H9 (cell line): Measurements from ENCODE around the gene CCDC85B. TPM values are rescaled to one million over a fixed set of nuclear protein-coding genes. Genes with fewer than 3 reads are reported as not detected.

Source experiments
- DNase-seq: peaks from one replicate; pipeline ENCODE4 v3.0.0-alpha.2; 2017
- H2AFZ ChIP-seq: one replicate; pipeline ENCODE4 v1.6.1; 2013; ENCODE audit warnings: mild to moderate bottlenecking, low read length, control low read depth, moderate library complexity
- H2AK5ac ChIP-seq: 2 replicates; pipeline ENCODE4 v1.6.1; 2013; ENCODE audit warnings: low read length, control low read depth, mixed read lengths; ENCODE audit not compliant: insufficient read length
- H2BK120ac ChIP-seq: one replicate; pipeline ENCODE4 v1.6.1; 2013; ENCODE audit warnings: low read depth, mild to moderate bottlenecking, low read length, control low read depth, inconsistent platforms; ENCODE audit not compliant: poor library complexity, severe bottlenecking
- H2BK12ac ChIP-seq: 2 replicates; pipeline ENCODE4 v1.6.1; 2013; ENCODE audit warnings: low read length, control low read depth, mixed read lengths, low read depth; ENCODE audit not compliant: insufficient read length
- H2BK15ac ChIP-seq: 2 replicates; pipeline ENCODE4 v1.6.1; 2013; ENCODE audit warnings: low read depth, low read length, control low read depth
- H2BK20ac ChIP-seq: one replicate; pipeline ENCODE4 v1.6.1; 2013; ENCODE audit warnings: low read depth, mild to moderate bottlenecking, low read length, control low read depth, inconsistent platforms; ENCODE audit not compliant: poor library complexity, severe bottlenecking
- H2BK5ac ChIP-seq: 2 replicates; pipeline ENCODE4 v1.6.1; 2013; ENCODE audit warnings: low read length, control low read depth, mixed read lengths; ENCODE audit not compliant: insufficient read length
- H3K14ac ChIP-seq: 2 replicates; pipeline ENCODE4 v1.6.1; 2013; ENCODE audit warnings: low read length, control low read depth; ENCODE audit not compliant: insufficient read depth
- H3K18ac ChIP-seq: 2 replicates; pipeline ENCODE4 v1.6.1; 2013; ENCODE audit warnings: low read depth, mild to moderate bottlenecking, mixed read lengths, low read length, control low read depth; ENCODE audit not compliant: insufficient read length
- H3K23ac ChIP-seq: 2 replicates; pipeline ENCODE4 v1.6.1; 2013; ENCODE audit warnings: low read length, control low read depth, mixed read lengths, low read depth; ENCODE audit not compliant: insufficient read length
- H3K23me2 ChIP-seq: 2 replicates; pipeline ENCODE4 v1.6.1; 2013; ENCODE audit warnings: low read depth, mild to moderate bottlenecking, mixed read lengths, low read length, control low read depth; ENCODE audit not compliant: insufficient read length, poor library complexity, severe bottlenecking
- H3K27ac ChIP-seq: 2 replicates; pipeline ENCODE4 v1.5.1; 2013; ENCODE audit warnings: low read length, control low read depth, mixed read lengths, low read depth; ENCODE audit not compliant: insufficient read length
- H3K27me3 ChIP-seq: 2 replicates; pipeline ENCODE4 v1.6.1; 2013; ENCODE audit warnings: low read length, control low read depth, inconsistent platforms; ENCODE audit not compliant: insufficient read depth
- H3K4ac ChIP-seq: 2 replicates; pipeline ENCODE4 v1.6.1; 2013; ENCODE audit warnings: low read depth, mild to moderate bottlenecking, control low read depth, inconsistent platforms, low read length, moderate library complexity
- H3K4me1 ChIP-seq: 2 replicates; pipeline ENCODE4 v1.6.1; 2013; ENCODE audit warnings: low read length, control low read depth, inconsistent platforms; ENCODE audit not compliant: insufficient read depth
- H3K4me2 ChIP-seq: 2 replicates; pipeline ENCODE4 v1.6.1; 2013; ENCODE audit warnings: low read length, control low read depth, mixed read lengths; ENCODE audit not compliant: insufficient read length, insufficient read depth
- H3K56ac ChIP-seq: 2 replicates; pipeline ENCODE4 v1.6.1; 2013; ENCODE audit warnings: low read depth, mild to moderate bottlenecking, mixed read lengths, low read length, control low read depth; ENCODE audit not compliant: insufficient read length
- H3K79me1 ChIP-seq: 2 replicates; pipeline ENCODE4 v1.6.1; 2013; ENCODE audit warnings: low read depth, mild to moderate bottlenecking, moderate library complexity, low read length, control low read depth, inconsistent platforms; ENCODE audit not compliant: insufficient read depth, poor library complexity, severe bottlenecking
- H3K79me2 ChIP-seq: 2 replicates; pipeline ENCODE4 v1.6.1; 2013; ENCODE audit warnings: low read length, control low read depth, inconsistent platforms; ENCODE audit not compliant: insufficient read depth
- H3K9ac ChIP-seq: 2 replicates; pipeline ENCODE4 v1.6.1; 2013; ENCODE audit warnings: low read length, control low read depth, mixed read lengths; ENCODE audit not compliant: insufficient read length; ENCODE audit errors: extremely low read depth
- H3K9me3 ChIP-seq: one replicate; pipeline ENCODE4 v1.6.1; 2013; ENCODE audit warnings: low read depth, low read length, inconsistent platforms; ENCODE audit not compliant: control insufficient read depth
- H3T11ph ChIP-seq: one replicate; pipeline ENCODE4 v1.6.1; 2013; ENCODE audit warnings: mild to moderate bottlenecking, low read length, control low read depth, inconsistent platforms
- H4K20me1 ChIP-seq: one replicate; pipeline ENCODE4 v1.6.1; 2013; ENCODE audit not compliant: control insufficient read depth, insufficient read length, insufficient read depth
- H4K5ac ChIP-seq: 2 replicates; pipeline ENCODE4 v1.6.1; 2013; ENCODE audit warnings: low read depth, mild to moderate bottlenecking, mixed read lengths, low read length, control low read depth; ENCODE audit not compliant: insufficient read length
- H4K8ac ChIP-seq: replicated peaks from 2 replicates; pipeline ENCODE4 v1.6.1; 2013; ENCODE audit warnings: low read length, control low read depth, mixed read lengths, low read depth; ENCODE audit not compliant: insufficient read length
- H4K91ac ChIP-seq: 2 replicates; pipeline ENCODE4 v1.6.1; 2013; ENCODE audit warnings: low read depth, mild to moderate bottlenecking, moderate library complexity, mixed read lengths, low read length, control low read depth; ENCODE audit not compliant: insufficient read length
- H3K27ac Mint-ChIP-seq, 3 experiments: 2 replicates in 2 of 3; 3 replicates in 1 of 3; pipeline ENCODE4 v1.8.0; 2020 to 2021; ENCODE audit warnings: mixed read lengths in 3 of 3, mild to moderate bottlenecking in 1 of 3, moderate library complexity in 1 of 3
- H3K27me3 Mint-ChIP-seq: 2 replicates; pipeline ENCODE4 v1.8.0; 2021; ENCODE audit warnings: low read depth, mild to moderate bottlenecking, moderate library complexity, mixed read lengths
- H3K36me3 Mint-ChIP-seq, 3 experiments: 2 replicates in 2 of 3; 3 replicates in 1 of 3; pipeline ENCODE4 v1.8.0; 2020 to 2021; ENCODE audit warnings: low read depth in 3 of 3, mixed read lengths in 3 of 3; ENCODE audit not compliant: insufficient read depth in 1 of 3
- H3K4me1 Mint-ChIP-seq, 2 experiments: 2 replicates each; pipeline ENCODE4 v1.8.0; 2020; ENCODE audit warnings: mixed read lengths in 2 of 2
- H3K4me3 Mint-ChIP-seq, 2 experiments: 2 replicates in 1 of 2; 3 replicates in 1 of 2; pipeline ENCODE4 v1.8.0; 2020 to 2021; ENCODE audit warnings: mild to moderate bottlenecking in 2 of 2, mixed read lengths in 2 of 2, moderate library complexity in 1 of 2
- H3K9me3 Mint-ChIP-seq, 2 experiments: 2 replicates in 1 of 2; 3 replicates in 1 of 2; pipeline ENCODE4 v1.8.0; 2020; ENCODE audit warnings: mild to moderate bottlenecking in 2 of 2, mixed read lengths in 2 of 2, moderate library complexity in 1 of 2
- CTCF ChIP-seq: fragments of 200-600 bp; sonication (generic); conservative IDR thresholded peaks from 3 replicates; pipeline ENCODE4 v1.8.0; 2021; ENCODE audit warnings: antibody characterized with exemption, mild to moderate bottlenecking
- WGBS: extraction: QIAGEN DNeasy Blood & Tissue Kit; methylation state at CpG from one replicate; pipeline ENCODE4 v1.1.7; 2013; ENCODE audit warnings: missing lambda C conversion rate, low lambda C conversion rate, mixed read lengths; ENCODE audit not compliant: insufficient read length; ENCODE audit errors: extremely low coverage; 5-methylcytosine and 5-hydroxymethylcytosine counted together
- total RNA-seq: library from RNA; stranded (reverse); gene quantifications from 2 replicates; pipeline ENCODE4 v1.2.1, GENCODE V29; 2021

Gene CCDC85B
- total RNA-seq, 1 experiment from 2014 or later: 23.3 TPM

DNA sequence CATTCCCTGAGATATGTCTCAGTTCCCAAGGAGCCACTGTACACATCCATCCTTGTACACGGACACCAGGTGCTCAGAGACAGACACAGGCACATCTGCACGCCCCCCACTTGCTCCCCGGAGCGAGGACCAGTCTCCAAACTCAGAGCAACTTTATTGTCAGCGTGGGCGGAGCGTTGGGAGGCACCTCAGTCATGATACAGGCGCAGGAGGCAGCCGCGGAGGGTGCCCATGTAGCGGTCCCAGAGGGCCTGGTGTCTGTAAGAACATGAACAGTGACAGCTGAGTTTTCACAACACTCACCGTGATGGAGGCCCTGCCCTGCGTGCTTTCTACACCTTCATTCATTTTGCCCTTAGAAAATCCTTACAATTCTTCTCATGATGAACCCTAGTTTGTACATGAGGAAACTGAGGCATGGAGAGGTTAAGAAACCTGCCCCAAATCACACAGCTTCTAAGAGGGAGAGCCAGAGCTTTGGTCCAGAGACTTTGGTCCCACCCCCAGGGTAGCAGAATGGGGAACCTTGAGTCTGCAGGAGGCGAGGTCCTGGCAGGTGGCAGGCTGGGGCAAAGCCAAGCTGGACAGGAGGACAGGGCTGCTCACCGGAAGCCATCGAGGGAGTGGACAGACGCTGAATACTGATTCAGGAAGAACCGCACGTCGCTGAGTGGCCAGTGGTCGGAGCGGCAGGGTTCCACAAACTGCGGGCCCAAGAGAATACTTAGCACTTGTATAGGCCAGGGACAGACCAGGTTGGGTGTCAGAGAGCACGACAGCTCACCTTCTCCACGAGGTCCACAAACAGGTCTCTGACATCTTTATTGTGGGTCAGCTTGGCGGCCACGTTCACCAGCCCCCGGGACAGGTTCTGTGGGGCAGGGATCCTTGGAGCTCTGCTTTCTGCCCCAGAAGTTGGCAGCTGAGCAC lies 6.4 kb upstream of the CCDC85B start:
- no peaks in the 10 kb centered on the region for H3K9me3 ChIP-seq
- WGBS: no CpG with 5 or more reads among the region's 28 CpGs
- peaks cover 35 to 58% (median 55%) of the 10 kb centered on the region in 3 experiments for H3K36me3 Mint-ChIP-seq

More for the DNA sequence above, 6.4 kb upstream of the CCDC85B start:
- H2BK5ac ChIP-seq: no peak overlapping the region
- peaks cover 0 to under 1% of the 10 kb centered on the region in 2 experiments; a peak in 1 of 5 replicates for H3K9me3 Mint-ChIP-seq
- no peak overlapping the region for H3K56ac ChIP-seq
- no peak overlapping the region for H3K18ac ChIP-seq
- no peak overlapping the region for H2BK20ac ChIP-seq
- no peak overlapping the region for H4K91ac ChIP-seq
- H3K27ac ChIP-seq: no peak overlapping the region
- H4K20me1 ChIP-seq: no peaks in the 10 kb centered on the region
- no peak for TF ChIP-seq CTCF
- H2BK120ac ChIP-seq: no peak overlapping the region
- peaks cover 12 to 25% of the 10 kb centered on the region in 2 experiments for H3K4me1 Mint-ChIP-seq
- H2AFZ ChIP-seq: no peak overlapping the region
- H3K14ac ChIP-seq: no peak overlapping the region
- peaks cover 2% of the 10 kb centered on the region; the same call in 1 of the 2 replicates for H3K4me1 ChIP-seq
- no peak overlapping the region; a peak in 1 of 7 replicates for H3K27ac Mint-ChIP-seq
- H2AK5ac ChIP-seq: no peak overlapping the region
- no peak overlapping the region for H4K5ac ChIP-seq
- H3K4me3 Mint-ChIP-seq: peak overlapping the region in 1 of 2 experiments; percentile 21; a peak in 2 of 5 replicates
- no peak overlapping the region for H3T11ph ChIP-seq
- no peak overlapping the region for H3K9ac ChIP-seq
- H3K23me2 ChIP-seq: peaks cover 6% of the 10 kb centered on the region
- no peaks in the 10 kb centered on the region for H3K79me2 ChIP-seq
- H3K23ac ChIP-seq: no peak overlapping the region
- H2BK12ac ChIP-seq: no peak overlapping the region
- H3K27me3 Mint-ChIP-seq: peaks cover 4% of the 10 kb centered on the region
- no peaks in the 10 kb centered on the region for H3K79me1 ChIP-seq
- no peak overlapping the region for H2BK15ac ChIP-seq
- no peaks in the 10 kb centered on the region for H3K27me3 ChIP-seq
- no peak overlapping the region for H3K4me2 ChIP-seq
- H4K8ac ChIP-seq: no peak overlapping the region
- no peak overlapping the region for H3K4ac ChIP-seq
- DNase-seq: no peak
